ENCODE data around the gene MED17. TPM values are rescaled to one million over a fixed set of nuclear protein-coding genes. Genes with fewer than 3 reads are reported as not detected.
"Not testable (repeated sequence)": the region's sequence is repeated elsewhere in the genome, so short reads cannot be mapped to it uniquely, and the experiment has no call there.

The MED17 gene
- total RNA-seq, 1 donor from 2014 or later, result 15.9 TPM

GRCh38 chr11:93753241-93753640, 30.8 kb upstream of the MED17 start:
- intact Hi-C loops (cut with DNase I), result no loop called here
- DNase-seq (ENCODE audit: missing footprints) (no peak), ATAC-seq (no peak)

GRCh38 chr11:93756748-93757147, 27.3 kb upstream of the MED17 start:
- intact Hi-C loops (cut with DNase I), result no loop called here
- DNase-seq (ENCODE audit: missing footprints), result no peak
- no peak for ATAC-seq

- intact Hi-C loops (cut with DNase I), result no loop called here
- no peak for ATAC-seq
Observed at GRCh38 chr11:93757301-93757700, 26.8 kb upstream of the MED17 start.

GRCh38 chr11:93757924-93758865, 25.9 kb upstream of the MED17 start:
- intact Hi-C loops (cut with DNase I), result no loop called here
- no peak for ATAC-seq
- no peak for DNase-seq (ENCODE audit: missing footprints)

More at GRCh38 chr11:93757301-93757700, 26.8 kb upstream of the MED17 start:
- no peak for DNase-seq (ENCODE audit: missing footprints)

GRCh38 chr11:93759123-93759522, 25.0 kb upstream of the MED17 start:
- not testable (repeated sequence) for ATAC-seq

GRCh38 chr11:93761910-93762309, 22.2 kb upstream of the MED17 start:
- ATAC-seq, result no peak
- intact Hi-C loops (cut with DNase I), result no loop called here
- no peak for DNase-seq (ENCODE audit: missing footprints)

More at GRCh38 chr11:93759123-93759522, 25.0 kb upstream of the MED17 start:
- intact Hi-C loops (cut with DNase I); DNase-seq (ENCODE audit: missing footprints): not testable (repeated sequence)

- intact Hi-C loops (cut with DNase I), result no loop called here
- ATAC-seq (no peak), DNase-seq (ENCODE audit: missing footprints) (no peak)
Observed at GRCh38 chr11:93765551-93765950, 18.5 kb upstream of the MED17 start.

- DNase-seq (ENCODE audit: missing footprints) (no peak), ATAC-seq (no peak)
- intact Hi-C loops (cut with DNase I), result no loop called here
Observed at GRCh38 chr11:93766504-93766903, 17.6 kb upstream of the MED17 start.

GRCh38 chr11:93767018-93767417, 17.1 kb upstream of the MED17 start:
- DNase-seq (ENCODE audit: missing footprints) (no peak), ATAC-seq (no peak)
- intact Hi-C loops (cut with DNase I), result no loop called here

- DNase-seq (ENCODE audit: missing footprints) (no peak), ATAC-seq (no peak)
- intact Hi-C loops (cut with DNase I), result no loop called here
Observed at GRCh38 chr11:93770160-93770559, 13.9 kb upstream of the MED17 start.

- intact Hi-C loops (cut with DNase I), result no loop called here
- ATAC-seq (no peak), DNase-seq (ENCODE audit: missing footprints) (no peak)
Observed at GRCh38 chr11:93772123-93772522, 12.0 kb upstream of the MED17 start.

- no peak for ATAC-seq
- intact Hi-C loops (cut with DNase I), result no loop called here
- no peak for DNase-seq (ENCODE audit: missing footprints)
Observed at GRCh38 chr11:93773045-93773477, 11.0 kb upstream of the MED17 start.

- no peak for ATAC-seq
- no peak for DNase-seq (ENCODE audit: missing footprints)
- intact Hi-C loops (cut with DNase I), result no loop called here
Observed at GRCh38 chr11:93773601-93774200, 10.4 kb upstream of the MED17 start.

GRCh38 chr11:93774560-93774959, 9.5 kb upstream of the MED17 start:
- ATAC-seq; intact Hi-C loops (cut with DNase I): not testable (repeated sequence)

GRCh38 chr11:93775289-93775688, 8.8 kb upstream of the MED17 start:
- intact Hi-C loops (cut with DNase I), result no loop called here
- DNase-seq (ENCODE audit: missing footprints) (no peak), ATAC-seq (no peak)

More at GRCh38 chr11:93774560-93774959, 9.5 kb upstream of the MED17 start:
- not testable (repeated sequence) for DNase-seq (ENCODE audit: missing footprints)

- intact Hi-C loops (cut with DNase I), result no loop called here
- no peak for ATAC-seq
- DNase-seq (ENCODE audit: missing footprints), result no peak
Observed at GRCh38 chr11:93783362-93783761, 720 bp upstream of the MED17 start.

GRCh38 chr11:93783765-93784144, 327 bp upstream of the MED17 start:
- intact Hi-C loops (cut with DNase I), result loop anchor here (1.0 kb wide), 1 partner anchor 42 kb away; the partner anchor contains the start of genes C11orf54 and TAF1D
- ATAC-seq, result peak; percentile 43
- DNase-seq (ENCODE audit: missing footprints), result no peak

- intact Hi-C loops (cut with DNase I), result loop anchor here (1.0 kb wide), 1 partner anchor 44 kb away; the partner anchor contains the start of genes C11orf54 and TAF1D
- peak; percentile 2 for ATAC-seq
Observed at GRCh38 chr11:93784935-93785360, 866 bp downstream of the MED17 start.

GRCh38 chr11:93791493-93791892, 7.4 kb downstream of the MED17 start:
- no peak for DNase-seq (ENCODE audit: missing footprints)
- intact Hi-C loops (cut with DNase I), result no loop called here
- ATAC-seq, result no peak

More at GRCh38 chr11:93784935-93785360, 866 bp downstream of the MED17 start:
- DNase-seq (ENCODE audit: missing footprints), result no peak
